GM18505 (cell line): ENCODE results near the gene COL17A1.

Experiments
- ATAC-seq: cut with Tn5 transposase; IDR thresholded peaks from one replicate; pipeline ENCODE4 v1.9.1; 2021; ENCODE audit not compliant: unreplicated experiment
- POLR2A ChIP-seq: IDR thresholded peaks from 4 replicates; pipeline ENCODE4 v1.6.1; 2011; ENCODE audit warnings: borderline replicate concordance; ENCODE audit not compliant: insufficient read depth, insufficient read length; ENCODE audit errors: extremely low read depth

Gene COL17A1

GRCh38 chr10:104031631-104032030, 54.0 kb downstream of the COL17A1 start:
- ATAC-seq, result no peak
- TF ChIP-seq POLR2A, result no peak

- TF ChIP-seq POLR2A, result no peak
- ATAC-seq, result no peak
Measured at GRCh38 chr10:104029521-104029860, 56.2 kb downstream of the COL17A1 start.

GRCh38 chr10:104028823-104029520, 56.7 kb downstream of the COL17A1 start:
- no peak for TF ChIP-seq POLR2A
- no peak for ATAC-seq

- TF ChIP-seq POLR2A, result no peak
- ATAC-seq, result no peak
Measured at GRCh38 chr10:104028146-104028545, 57.5 kb downstream of the COL17A1 start.

GRCh38 chr10:104026762-104027161, 58.9 kb downstream of the COL17A1 start:
- no peak for ATAC-seq
- no peak for TF ChIP-seq POLR2A

- no peak for TF ChIP-seq POLR2A
- no peak for ATAC-seq
Measured at GRCh38 chr10:104025524-104025923, 60.2 kb downstream of the COL17A1 start.

GRCh38 chr10:104022026-104022425, 63.7 kb downstream of the COL17A1 start:
- no peak for ATAC-seq
- TF ChIP-seq POLR2A, result no peak

GRCh38 chr10:104021246-104021645, 64.4 kb downstream of the COL17A1 start:
- no peak for ATAC-seq
- TF ChIP-seq POLR2A, result no peak

GRCh38 chr10:104020020-104020419, 65.7 kb downstream of the COL17A1 start:
- no peak for TF ChIP-seq POLR2A
- no peak for ATAC-seq

GRCh38 chr10:104018471-104018870, 67.2 kb downstream of the COL17A1 start:
- no peak for ATAC-seq
- TF ChIP-seq POLR2A, result no peak

GRCh38 chr10:104016661-104017060, 69.0 kb downstream of the COL17A1 start:
- no peak for ATAC-seq
- TF ChIP-seq POLR2A, result no peak

- TF ChIP-seq POLR2A, result no peak
- no peak for ATAC-seq
Measured at GRCh38 chr10:104014176-104014575, 71.5 kb downstream of the COL17A1 start.

GRCh38 chr10:104013489-104013888, 72.2 kb downstream of the COL17A1 start:
- ATAC-seq, result no peak
- no peak for TF ChIP-seq POLR2A

- ATAC-seq, result no peak
- no peak for TF ChIP-seq POLR2A
Measured at GRCh38 chr10:104011904-104012303, 73.8 kb downstream of the COL17A1 start.

- no peak for ATAC-seq
- TF ChIP-seq POLR2A, result no peak
Measured at GRCh38 chr10:104005172-104005863, 80.4 kb downstream of the COL17A1 start.

- TF ChIP-seq POLR2A, result no peak
- ATAC-seq, result no peak
Measured at GRCh38 chr10:104002911-104003310, 82.8 kb downstream of the COL17A1 start.
